NCI-H128 (cell line): ENCODE results near the gene LAMTOR5.
"Not testable (repeated sequence)": the region's sequence is repeated elsewhere in the genome, so short reads cannot be mapped to it uniquely, and the experiment has no call there.

Experiments used
- DNase-seq: peaks from one replicate; lab custom pipeline; 2025; ENCODE audit not compliant: unreplicated experiment; lab: John Stamatoyannopoulos, UW

The LAMTOR5 gene

GRCh38 chr1:110407260-110408210 lies at the start of gene LAMTOR5:
TSS of gene LAMTOR5 (minus strand) at chr1:110407694. CDS start at chr1:110407620, 74 bp downstream.
- DNase-seq = peak; percentile 86

- no peak for DNase-seq
Measured at GRCh38 chr1:110457206-110457605, 49.7 kb upstream of the LAMTOR5 start.

- DNase-seq = no peak
Measured at GRCh38 chr1:110455151-110455550, 47.7 kb upstream of the LAMTOR5 start.

- DNase-seq = no peak
Measured at GRCh38 chr1:110454328-110454727, 46.8 kb upstream of the LAMTOR5 start.

GRCh38 chr1:110453829-110454228 lies 46.3 kb upstream of the LAMTOR5 start:
- no peak for DNase-seq

GRCh38 chr1:110452330-110452729 lies 44.8 kb upstream of the LAMTOR5 start:
- DNase-seq = no peak

- no peak for DNase-seq
Measured at GRCh38 chr1:110450929-110451328, 43.4 kb upstream of the LAMTOR5 start, which contains the start of gene PROK1. TSS of gene PROK1 (plus strand) at chr1:110451149. CDS start at chr1:110451217, 68 bp downstream.

GRCh38 chr1:110449661-110450651 lies 42.5 kb upstream of the LAMTOR5 start:
- DNase-seq = no peak

- DNase-seq = no peak
Measured at GRCh38 chr1:110444561-110444960, 37.1 kb upstream of the LAMTOR5 start.

- DNase-seq = no peak
Measured at GRCh38 chr1:110443451-110443850, 36.0 kb upstream of the LAMTOR5 start.

GRCh38 chr1:110441888-110442287 lies 34.4 kb upstream of the LAMTOR5 start:
- DNase-seq = no peak

GRCh38 chr1:110440877-110441276 lies 33.4 kb upstream of the LAMTOR5 start:
- no peak for DNase-seq

- not testable (repeated sequence) for DNase-seq
Measured at GRCh38 chr1:110439873-110440272, 32.4 kb upstream of the LAMTOR5 start.

- DNase-seq = no peak
Measured at GRCh38 chr1:110438893-110439292, 31.4 kb upstream of the LAMTOR5 start.

GRCh38 chr1:110437645-110438299 lies 30.3 kb upstream of the LAMTOR5 start:
- not testable (repeated sequence) for DNase-seq

- DNase-seq = no peak
Measured at GRCh38 chr1:110436635-110437034, 29.1 kb upstream of the LAMTOR5 start.

GRCh38 chr1:110434946-110435345 lies 27.5 kb upstream of the LAMTOR5 start:
- no peak for DNase-seq

- DNase-seq = no peak
Measured at GRCh38 chr1:110433803-110434202, 26.3 kb upstream of the LAMTOR5 start.

- DNase-seq = no peak
Measured at GRCh38 chr1:110433213-110433612, 25.7 kb upstream of the LAMTOR5 start.

GRCh38 chr1:110430901-110431300 lies 23.4 kb upstream of the LAMTOR5 start:
- DNase-seq = no peak

- no peak for DNase-seq
Measured at GRCh38 chr1:110430366-110430765, 22.9 kb upstream of the LAMTOR5 start.
